Endothelial cell (in vitro differentiated cells): Measurements from ENCODE around the gene RASSF10. TPM values are rescaled to one million over a fixed set of nuclear protein-coding genes. Genes with fewer than 3 reads are reported as not detected.

Source experiments
- DNase-seq: peaks from one replicate; pipeline ENCODE4 v3.0.0; 2021; ENCODE audit warnings: low spot score
- H3K27ac Mint-ChIP-seq: one replicate; pipeline ENCODE4 v1.8.0; 2021; ENCODE audit warnings: mixed read lengths, inconsistent platforms; ENCODE audit not compliant: unreplicated experiment
- H3K27me3 Mint-ChIP-seq: one replicate; pipeline ENCODE4 v1.8.0; 2021; ENCODE audit warnings: mild to moderate bottlenecking, moderate library complexity, mixed read lengths, inconsistent platforms; ENCODE audit not compliant: unreplicated experiment
- H3K36me3 Mint-ChIP-seq: one replicate; pipeline ENCODE4 v1.8.0; 2021; ENCODE audit warnings: mild to moderate bottlenecking, low read depth, mixed read lengths, inconsistent platforms; ENCODE audit not compliant: unreplicated experiment
- H3K4me1 Mint-ChIP-seq: one replicate; pipeline ENCODE4 v1.8.0; 2021; ENCODE audit warnings: mild to moderate bottlenecking, mixed read lengths, inconsistent platforms; ENCODE audit not compliant: unreplicated experiment
- H3K4me3 Mint-ChIP-seq: one replicate; pipeline ENCODE4 v1.8.0; 2021; ENCODE audit warnings: mild to moderate bottlenecking, mixed read lengths, inconsistent platforms; ENCODE audit not compliant: unreplicated experiment
- H3K9me3 Mint-ChIP-seq: one replicate; pipeline ENCODE4 v1.8.0; 2021; ENCODE audit warnings: mixed read lengths, inconsistent platforms; ENCODE audit not compliant: unreplicated experiment
- total RNA-seq: library from RNA; stranded (reverse); fragmentation: NEBNext Ultra II Directional; extraction: Animal tissue kit (Norgen Biotek cat#: 25700); gene quantifications from one replicate; pipeline ENCODE4 v1.2.1, GENCODE V29; 2021; ENCODE audit not compliant: unreplicated experiment
- TF ChIP-seq, protein P1 (sequence below): fragments of 200-600 bp; sonication (generic); IDR thresholded peaks from one replicate; pipeline ENCODE4 v1.5.0; 2021; ENCODE audit warnings: antibody characterized with exemption; ENCODE audit not compliant: unreplicated experiment

Gene RASSF10
- total RNA-seq, 1 donor from 2014 or later, result 17.5 TPM

DNA sequence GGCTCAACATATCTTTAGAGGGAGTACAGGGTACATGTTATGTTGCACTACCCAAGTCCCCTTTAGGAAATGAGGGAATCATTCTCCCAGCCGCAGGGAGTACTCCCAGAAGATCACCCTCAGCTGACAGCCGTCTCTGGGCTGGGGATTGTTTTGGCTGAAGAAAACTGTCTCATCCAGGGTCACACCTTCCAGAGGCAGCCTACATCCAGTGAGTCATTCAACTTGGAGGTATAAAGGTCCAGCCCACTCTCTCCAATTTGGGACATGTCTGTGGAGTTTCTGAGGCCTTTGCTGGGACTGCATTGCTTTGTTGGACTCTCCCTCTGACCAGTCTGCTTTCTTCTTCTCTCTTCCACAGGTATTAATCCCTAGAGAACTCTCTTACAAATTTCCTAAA is 42.1 kb downstream of the RASSF10 start:
- Mint-ChIP-seq H3K9me3 (no peaks in the 10 kb centered on the region), H3K27me3 (no peaks in the 10 kb centered on the region), H3K36me3 (no peaks in the 10 kb centered on the region), H3K27ac (no peak overlapping the region), H3K4me3 (no peak overlapping the region), H3K4me1 (peaks cover 16% of the 10 kb centered on the region)
- TF ChIP-seq, protein P1, sequence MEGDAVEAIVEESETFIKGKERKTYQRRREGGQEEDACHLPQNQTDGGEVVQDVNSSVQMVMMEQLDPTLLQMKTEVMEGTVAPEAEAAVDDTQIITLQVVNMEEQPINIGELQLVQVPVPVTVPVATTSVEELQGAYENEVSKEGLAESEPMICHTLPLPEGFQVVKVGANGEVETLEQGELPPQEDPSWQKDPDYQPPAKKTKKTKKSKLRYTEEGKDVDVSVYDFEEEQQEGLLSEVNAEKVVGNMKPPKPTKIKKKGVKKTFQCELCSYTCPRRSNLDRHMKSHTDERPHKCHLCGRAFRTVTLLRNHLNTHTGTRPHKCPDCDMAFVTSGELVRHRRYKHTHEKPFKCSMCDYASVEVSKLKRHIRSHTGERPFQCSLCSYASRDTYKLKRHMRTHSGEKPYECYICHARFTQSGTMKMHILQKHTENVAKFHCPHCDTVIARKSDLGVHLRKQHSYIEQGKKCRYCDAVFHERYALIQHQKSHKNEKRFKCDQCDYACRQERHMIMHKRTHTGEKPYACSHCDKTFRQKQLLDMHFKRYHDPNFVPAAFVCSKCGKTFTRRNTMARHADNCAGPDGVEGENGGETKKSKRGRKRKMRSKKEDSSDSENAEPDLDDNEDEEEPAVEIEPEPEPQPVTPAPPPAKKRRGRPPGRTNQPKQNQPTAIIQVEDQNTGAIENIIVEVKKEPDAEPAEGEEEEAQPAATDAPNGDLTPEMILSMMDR, result no peak
- DNase-seq, result no peak

DNA sequence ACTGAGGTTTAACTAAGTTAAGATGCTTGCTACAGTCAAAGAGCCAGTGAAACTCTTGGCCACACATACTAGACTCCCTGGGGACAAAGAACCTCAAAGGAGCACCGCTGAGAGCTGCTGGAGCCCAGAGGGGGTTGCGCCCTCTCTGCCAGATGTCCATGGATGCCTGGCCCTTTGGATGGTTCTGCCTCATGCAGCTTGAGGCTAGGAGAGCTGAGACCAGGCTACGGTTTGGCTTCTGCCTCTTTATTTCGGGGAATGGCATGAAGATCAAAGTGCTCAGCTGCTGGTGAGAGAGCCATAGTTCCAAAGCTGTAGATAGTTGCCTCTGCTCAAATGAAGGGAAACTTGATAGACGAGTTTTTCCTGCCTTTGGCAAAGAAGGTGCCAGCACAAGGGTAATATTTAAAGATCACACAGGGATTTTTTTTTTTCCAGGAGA is 43.0 kb downstream of the RASSF10 start:
- no peaks in the 10 kb centered on the region for H3K9me3 Mint-ChIP-seq
- H3K4me1 Mint-ChIP-seq, result peaks cover 16% of the 10 kb centered on the region
- TF ChIP-seq, protein P1, result no peak
- H3K4me3 Mint-ChIP-seq, result no peak overlapping the region
- no peak overlapping the region for H3K27ac Mint-ChIP-seq
- no peak for DNase-seq
- H3K36me3 Mint-ChIP-seq, result no peaks in the 10 kb centered on the region
- no peaks in the 10 kb centered on the region for H3K27me3 Mint-ChIP-seq

DNA sequence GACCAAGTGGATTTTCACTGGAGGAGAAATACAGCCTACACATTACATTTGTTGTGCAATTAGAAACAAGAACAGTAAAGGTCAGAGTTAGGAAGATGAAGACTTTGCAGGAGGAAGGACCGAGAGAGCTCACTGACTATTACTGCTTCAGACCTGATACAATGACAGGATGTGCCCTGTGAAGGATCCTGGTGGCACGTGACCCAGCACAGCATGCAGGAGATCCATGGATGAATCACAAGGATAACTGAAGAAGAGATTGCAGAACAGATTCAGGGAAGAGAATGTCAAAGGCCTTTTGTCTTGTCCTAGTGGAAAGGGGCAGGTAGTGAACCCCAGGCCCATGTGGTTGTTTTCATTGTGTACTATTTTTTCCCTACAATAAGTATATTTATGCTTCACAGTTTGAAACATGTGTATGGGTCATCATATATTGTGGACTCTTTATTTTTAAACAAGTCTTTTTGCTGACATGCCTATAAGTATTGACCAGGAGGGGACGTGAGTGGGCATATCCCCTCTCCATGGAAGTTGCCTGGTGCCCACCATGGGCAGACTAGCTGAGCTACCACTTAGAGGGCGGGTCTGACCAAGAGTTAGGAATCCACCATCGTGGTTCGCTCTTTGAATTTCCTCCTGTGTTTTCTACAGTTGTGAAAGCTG is 44.3 kb downstream of the RASSF10 start:
- no peaks in the 10 kb centered on the region for H3K36me3 Mint-ChIP-seq
- peaks cover 16% of the 10 kb centered on the region for H3K4me1 Mint-ChIP-seq
- TF ChIP-seq, protein P1, result no peak
- H3K4me3 Mint-ChIP-seq, result no peak overlapping the region
- H3K9me3 Mint-ChIP-seq, result no peaks in the 10 kb centered on the region
- DNase-seq, result peak; percentile 14
- peak overlapping the region; percentile 77 for H3K27ac Mint-ChIP-seq
- no peaks in the 10 kb centered on the region for H3K27me3 Mint-ChIP-seq

DNA sequence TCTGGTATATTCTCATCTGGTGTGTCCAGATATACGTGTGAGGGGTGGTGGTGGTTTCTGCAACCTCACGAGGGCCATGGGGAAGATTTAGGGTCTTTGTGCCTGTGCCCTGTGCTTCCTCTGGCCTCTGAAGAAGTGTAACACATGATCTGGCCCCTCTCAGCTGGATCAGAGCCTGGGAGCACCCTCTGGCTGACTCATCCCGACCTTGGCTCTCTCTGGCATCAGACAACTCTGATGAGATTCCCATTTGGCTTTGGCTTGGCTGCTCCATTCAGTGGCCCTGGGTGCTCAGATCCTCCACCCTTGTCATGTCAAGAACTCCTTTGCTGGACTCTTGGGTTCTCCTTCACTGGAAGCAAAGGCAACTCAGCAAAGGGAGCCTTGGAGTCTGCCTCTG is 45.2 kb downstream of the RASSF10 start:
- Mint-ChIP-seq H3K36me3 (no peaks in the 10 kb centered on the region), H3K9me3 (no peaks in the 10 kb centered on the region), H3K27me3 (no peaks in the 10 kb centered on the region), H3K27ac (no peak overlapping the region), H3K4me1 (peaks cover 16% of the 10 kb centered on the region), H3K4me3 (no peak overlapping the region)
- DNase-seq, result no peak
- TF ChIP-seq, protein P1, result no peak

DNA sequence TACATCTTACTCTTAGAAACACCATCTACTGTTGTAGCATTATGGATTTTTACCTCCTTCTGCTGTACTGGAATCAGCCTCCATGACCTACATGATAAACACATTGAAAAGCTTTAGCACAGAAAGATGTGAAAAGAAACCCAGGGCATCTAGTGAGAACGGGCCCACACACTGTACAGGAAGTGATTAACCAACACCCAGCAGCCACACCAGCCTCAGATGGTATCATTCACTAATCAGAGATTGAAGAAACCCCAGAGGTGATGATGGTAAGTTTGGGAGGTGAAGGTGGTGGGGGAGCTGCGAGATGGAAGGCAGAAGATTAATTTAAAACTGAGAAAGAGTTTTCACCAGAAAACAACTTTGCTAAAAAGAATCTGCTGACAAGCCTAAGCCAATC is 46.1 kb downstream of the RASSF10 start:
- Mint-ChIP-seq H3K27ac (no peak overlapping the region), H3K9me3 (no peaks in the 10 kb centered on the region), H3K27me3 (no peaks in the 10 kb centered on the region), H3K36me3 (no peaks in the 10 kb centered on the region), H3K4me1 (peaks cover 16% of the 10 kb centered on the region), H3K4me3 (no peak overlapping the region)
- TF ChIP-seq, protein P1, result no peak
- DNase-seq, result no peak
